ENCODE results near the gene TRIM28.
"Not testable (repeated sequence)": the region's sequence is repeated elsewhere in the genome, so short reads cannot be mapped to it uniquely, and the experiment has no call there.

The TRIM28 gene

GRCh38 chr19:58538257-58539168, 5.4 kb upstream of the TRIM28 start:
- DNase-seq (ENCODE audit: insufficient read length, low spot score), result no peak
- FAIRE-seq, result no peak
- TF ChIP-seq CTCF (IDR thresholded peaks at IDR 0.05; ENCODE audit: insufficient read depth, missing control alignments), result no peak

GRCh38 chr19:58539169-58539559, 4.7 kb upstream of the TRIM28 start:
- not testable (repeated sequence) for DNase-seq (ENCODE audit: insufficient read length, low spot score); FAIRE-seq

- DNase-seq (ENCODE audit: insufficient read length, low spot score); FAIRE-seq: not testable (repeated sequence)
Observed at GRCh38 chr19:58542641-58543372, 1.1 kb upstream of the TRIM28 start.

GRCh38 chr19:58544591-58545285, 874 bp downstream of the TRIM28 start:
- TF ChIP-seq CTCF (IDR thresholded peaks at IDR 0.05; ENCODE audit: insufficient read depth, missing control alignments), result no peak
- no peak for FAIRE-seq
- DNase-seq (ENCODE audit: insufficient read length, low spot score), result peak; percentile 49

GRCh38 chr19:58545286-58546018, 1.6 kb downstream of the TRIM28 start:
- FAIRE-seq, result no peak
- DNase-seq (ENCODE audit: insufficient read length, low spot score), result no peak
- no peak for TF ChIP-seq CTCF (IDR thresholded peaks at IDR 0.05; ENCODE audit: insufficient read depth, missing control alignments)

- FAIRE-seq, result no peak
- no peak for DNase-seq (ENCODE audit: insufficient read length, low spot score)
- TF ChIP-seq CTCF (IDR thresholded peaks at IDR 0.05; ENCODE audit: insufficient read depth, missing control alignments), result no peak
Observed at GRCh38 chr19:58546019-58546530, 2.2 kb downstream of the TRIM28 start.

GRCh38 chr19:58547323-58548312, 3.8 kb downstream of the TRIM28 start:
- no peak for TF ChIP-seq CTCF (IDR thresholded peaks at IDR 0.05; ENCODE audit: insufficient read depth, missing control alignments)
- FAIRE-seq (no peak), DNase-seq (ENCODE audit: insufficient read length, low spot score) (no peak)

Measured in D721Med (cell line).